Esophagus squamous epithelium (tissue), 4 donors: Measurements from ENCODE around the gene PIGX.

Experiments
- CTCF ChIP-seq, 6 experiments: fragments of 450-650 bp in 4 of 6; fragments of 200-600 bp in 2 of 6; sonication (generic) in 2 of 6; IDR thresholded peaks; one replicate each; pipeline ENCODE4 v1.5.1; 2016 to 2019; ENCODE audit warnings: antibody characterized with exemption in 6 of 6, mild to moderate bottlenecking in 4 of 6, moderate library complexity in 4 of 6
- POLR2A ChIP-seq, 4 donors: fragments of 450-650 bp; IDR thresholded peaks; one replicate each; pipeline ENCODE4 v1.6.1; 2017; ENCODE audit warnings: antibody characterized with exemption in 4 of 4, mild to moderate bottlenecking in 4 of 4, moderate library complexity in 3 of 4

- no peak for TF ChIP-seq POLR2A (IDR thresholded peaks at IDR 0.05)
- TF ChIP-seq CTCF (IDR thresholded peaks at IDR 0.05): no peak
Measured at GRCh38 chr3:196772102-196772501, 59.9 kb downstream of the PIGX start.
